Islet of Langerhans (tissue), 1 donor: ENCODE results near the gene NLRP14.

Experiments
- FAIRE-seq: peaks from one replicate; lab custom pipeline; 2011; peaks lifted over from hg19 to GRCh38; lab: Jason Lieb, UNC

NLRP14 gene, protein sequence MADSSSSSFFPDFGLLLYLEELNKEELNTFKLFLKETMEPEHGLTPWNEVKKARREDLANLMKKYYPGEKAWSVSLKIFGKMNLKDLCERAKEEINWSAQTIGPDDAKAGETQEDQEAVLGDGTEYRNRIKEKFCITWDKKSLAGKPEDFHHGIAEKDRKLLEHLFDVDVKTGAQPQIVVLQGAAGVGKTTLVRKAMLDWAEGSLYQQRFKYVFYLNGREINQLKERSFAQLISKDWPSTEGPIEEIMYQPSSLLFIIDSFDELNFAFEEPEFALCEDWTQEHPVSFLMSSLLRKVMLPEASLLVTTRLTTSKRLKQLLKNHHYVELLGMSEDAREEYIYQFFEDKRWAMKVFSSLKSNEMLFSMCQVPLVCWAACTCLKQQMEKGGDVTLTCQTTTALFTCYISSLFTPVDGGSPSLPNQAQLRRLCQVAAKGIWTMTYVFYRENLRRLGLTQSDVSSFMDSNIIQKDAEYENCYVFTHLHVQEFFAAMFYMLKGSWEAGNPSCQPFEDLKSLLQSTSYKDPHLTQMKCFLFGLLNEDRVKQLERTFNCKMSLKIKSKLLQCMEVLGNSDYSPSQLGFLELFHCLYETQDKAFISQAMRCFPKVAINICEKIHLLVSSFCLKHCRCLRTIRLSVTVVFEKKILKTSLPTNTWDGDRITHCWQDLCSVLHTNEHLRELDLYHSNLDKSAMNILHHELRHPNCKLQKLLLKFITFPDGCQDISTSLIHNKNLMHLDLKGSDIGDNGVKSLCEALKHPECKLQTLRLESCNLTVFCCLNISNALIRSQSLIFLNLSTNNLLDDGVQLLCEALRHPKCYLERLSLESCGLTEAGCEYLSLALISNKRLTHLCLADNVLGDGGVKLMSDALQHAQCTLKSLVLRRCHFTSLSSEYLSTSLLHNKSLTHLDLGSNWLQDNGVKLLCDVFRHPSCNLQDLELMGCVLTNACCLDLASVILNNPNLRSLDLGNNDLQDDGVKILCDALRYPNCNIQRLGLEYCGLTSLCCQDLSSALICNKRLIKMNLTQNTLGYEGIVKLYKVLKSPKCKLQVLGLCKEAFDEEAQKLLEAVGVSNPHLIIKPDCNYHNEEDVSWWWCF

GRCh38 chr11:7020183-7020917, at the start of gene NLRP14, which contains the start of gene ZNF214:
TSS of gene NLRP14 (plus strand) at chr11:7020479. CDS start at chr11:7038587, 18,108 bp downstream.
TSS of gene ZNF214 (minus strand) at chr11:7020346. CDS start at chr11:7002835, 17,511 bp downstream.
- no peak for FAIRE-seq

DNA sequence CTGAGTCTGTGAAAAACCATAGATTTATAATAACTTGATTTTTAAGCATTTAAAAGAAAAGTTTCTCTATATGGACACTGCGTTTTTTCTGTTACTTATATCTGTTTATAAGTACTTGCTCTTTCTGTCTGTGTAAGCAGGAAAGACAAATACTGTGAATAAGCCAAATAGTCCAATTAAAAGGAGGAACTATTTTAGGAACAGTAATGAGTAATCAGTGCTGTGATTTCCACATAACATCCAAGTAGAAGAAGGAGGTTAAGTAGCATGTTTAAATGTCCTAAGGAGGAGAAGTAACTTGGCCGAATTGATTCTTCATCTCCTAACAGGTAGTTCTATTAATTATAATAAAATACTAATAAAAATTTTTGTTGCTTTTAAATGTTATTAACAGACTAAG, 40.9 kb upstream of the NLRP14 start:
- no peak for FAIRE-seq

DNA sequence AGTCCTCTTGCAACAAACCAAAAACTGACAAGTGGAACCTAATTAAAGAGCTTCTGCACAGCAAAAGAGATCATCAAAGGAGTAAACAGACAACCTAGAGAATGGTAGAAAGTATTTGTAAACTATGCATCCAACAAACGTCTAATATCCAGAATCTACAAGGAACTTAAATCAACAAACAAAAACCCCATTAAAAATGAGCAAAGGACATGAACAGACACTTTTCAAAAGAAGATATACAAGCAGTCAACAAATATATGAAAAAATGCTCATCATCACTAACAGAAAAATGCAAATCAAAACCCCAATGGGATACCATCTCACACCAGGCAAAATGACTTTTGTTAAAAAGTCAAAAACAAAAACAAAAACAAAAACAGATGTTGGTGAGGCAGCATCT, 33.8 kb upstream of the NLRP14 start:
- no peak for FAIRE-seq

DNA sequence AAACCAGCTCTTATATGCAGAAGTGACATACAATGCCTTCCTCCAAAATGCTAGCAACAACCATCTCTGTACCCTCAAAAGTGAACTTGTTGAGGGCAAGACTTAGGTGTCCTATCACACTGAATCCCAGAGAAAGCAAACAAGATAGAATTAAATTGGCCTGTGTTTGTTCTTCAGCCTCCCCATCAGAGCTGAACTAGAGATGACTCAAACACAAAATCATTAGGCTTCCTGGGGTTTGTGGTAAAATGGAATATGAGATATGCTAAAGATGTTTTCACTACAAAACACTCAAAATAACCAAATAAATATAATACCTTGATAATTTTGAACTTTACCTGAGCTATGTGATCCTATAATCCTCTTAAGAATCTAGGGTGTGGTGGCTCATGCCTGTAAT, 31.8 kb upstream of the NLRP14 start:
- no peak for FAIRE-seq

DNA sequence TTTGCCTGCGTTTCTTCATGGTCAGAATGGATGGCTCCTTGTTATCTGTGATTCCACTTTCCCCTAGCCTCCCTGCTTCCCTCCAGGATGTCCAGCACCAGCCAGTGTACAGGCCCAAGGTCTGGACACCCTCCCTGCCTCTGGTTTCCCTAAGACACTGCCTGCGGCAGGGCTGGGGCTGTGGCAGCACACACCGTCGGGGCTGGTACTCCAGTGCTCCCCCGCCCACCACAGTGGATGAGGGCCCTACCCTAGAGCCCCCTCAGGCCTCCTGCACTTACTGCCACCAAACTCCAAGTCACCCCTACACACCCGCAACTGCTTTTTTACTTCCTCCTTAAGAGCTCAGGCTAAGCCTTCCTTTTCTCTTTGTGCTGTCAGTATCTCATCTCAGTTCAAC, 29.1 kb upstream of the NLRP14 start:
- FAIRE-seq = no peak

GRCh38 chr11:6992026-6992425, 28.3 kb upstream of the NLRP14 start:
- FAIRE-seq = no peak

DNA sequence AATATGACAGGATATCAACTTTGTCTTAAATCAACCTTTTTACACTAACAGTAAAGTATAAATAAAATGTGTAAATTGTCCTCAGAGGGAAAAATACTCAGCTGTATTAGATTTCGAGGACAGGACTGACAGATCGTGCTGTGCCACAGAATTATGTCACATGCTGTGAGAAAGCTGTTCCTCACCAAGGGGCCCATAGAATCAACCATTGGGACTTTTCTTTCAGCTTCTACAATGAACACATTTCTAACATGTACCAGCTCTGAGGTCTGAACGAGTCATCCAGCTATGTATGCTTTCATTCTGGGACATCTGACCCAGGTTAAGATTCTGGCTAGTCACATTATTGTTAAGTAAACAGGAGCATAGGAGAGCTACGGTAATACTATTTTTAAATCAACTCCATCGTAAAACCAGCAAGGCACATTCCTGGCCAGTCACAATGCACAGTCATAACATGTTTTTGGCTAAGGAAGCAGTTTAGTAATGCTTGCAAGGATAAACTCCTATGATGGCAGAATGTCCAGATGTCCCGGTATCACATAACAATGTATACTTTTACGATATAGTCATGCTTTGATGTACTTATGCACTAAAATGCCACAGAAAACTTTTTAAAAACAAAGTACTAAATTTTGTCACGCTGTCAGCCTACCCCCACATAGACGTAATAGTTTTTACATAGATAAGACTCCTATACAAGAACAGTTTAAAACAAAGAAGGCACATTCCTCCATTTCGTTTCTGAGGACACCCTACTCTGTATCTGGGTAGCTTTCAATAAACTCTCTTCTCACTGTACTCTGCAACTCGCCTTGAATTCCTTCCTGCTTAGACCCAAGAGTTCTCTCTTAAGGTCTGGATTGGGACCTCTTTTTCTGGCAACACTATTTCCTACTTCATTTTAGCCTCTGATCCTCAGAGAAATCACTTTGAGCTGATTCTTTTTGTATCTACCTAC, 27.5 kb upstream of the NLRP14 start:
- FAIRE-seq = no peak

GRCh38 chr11:6995703-6996102, 24.6 kb upstream of the NLRP14 start:
- no peak for FAIRE-seq

DNA sequence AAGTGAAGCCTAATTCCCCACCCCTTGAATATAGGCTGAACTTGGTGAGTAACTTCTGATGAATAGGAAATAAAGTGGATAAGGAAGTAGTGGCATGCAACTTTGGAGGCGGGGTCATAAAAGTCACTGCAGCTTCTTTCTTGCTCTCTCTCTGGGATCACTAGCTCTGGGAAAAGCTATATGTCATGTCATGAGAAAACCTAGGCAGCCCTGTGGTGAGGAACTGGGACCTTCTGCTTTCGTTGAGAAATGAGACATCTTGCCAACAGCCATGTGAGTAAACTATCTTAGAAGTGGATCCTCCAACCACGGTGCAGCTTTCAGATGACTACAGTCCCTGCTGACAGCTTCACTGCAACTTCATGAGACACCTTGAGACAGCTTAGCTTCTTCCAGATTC, 15.8 kb upstream of the NLRP14 start:
- FAIRE-seq = no peak

- no peak for FAIRE-seq
Observed at GRCh38 chr11:7014118-7014517, 6.2 kb upstream of the NLRP14 start.

DNA sequence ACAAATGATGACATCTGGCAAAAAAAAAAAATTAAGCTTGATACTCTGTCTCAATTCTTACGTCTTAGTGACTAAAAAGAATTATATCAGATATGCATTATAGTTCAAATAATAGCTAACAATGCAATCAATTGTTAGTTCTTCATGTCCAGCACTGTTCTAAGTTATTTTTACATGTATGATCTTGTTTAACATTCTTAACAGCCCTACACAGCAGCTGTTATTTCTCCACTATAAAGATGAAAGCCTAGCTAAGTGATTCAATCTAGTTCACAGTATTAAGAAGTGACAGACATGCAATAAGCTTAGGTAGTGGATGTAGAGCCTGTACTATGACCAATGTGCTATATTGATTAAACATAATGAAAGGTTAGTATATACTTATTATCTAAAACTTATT, 4.3 kb upstream of the NLRP14 start:
- FAIRE-seq = no peak

DNA sequence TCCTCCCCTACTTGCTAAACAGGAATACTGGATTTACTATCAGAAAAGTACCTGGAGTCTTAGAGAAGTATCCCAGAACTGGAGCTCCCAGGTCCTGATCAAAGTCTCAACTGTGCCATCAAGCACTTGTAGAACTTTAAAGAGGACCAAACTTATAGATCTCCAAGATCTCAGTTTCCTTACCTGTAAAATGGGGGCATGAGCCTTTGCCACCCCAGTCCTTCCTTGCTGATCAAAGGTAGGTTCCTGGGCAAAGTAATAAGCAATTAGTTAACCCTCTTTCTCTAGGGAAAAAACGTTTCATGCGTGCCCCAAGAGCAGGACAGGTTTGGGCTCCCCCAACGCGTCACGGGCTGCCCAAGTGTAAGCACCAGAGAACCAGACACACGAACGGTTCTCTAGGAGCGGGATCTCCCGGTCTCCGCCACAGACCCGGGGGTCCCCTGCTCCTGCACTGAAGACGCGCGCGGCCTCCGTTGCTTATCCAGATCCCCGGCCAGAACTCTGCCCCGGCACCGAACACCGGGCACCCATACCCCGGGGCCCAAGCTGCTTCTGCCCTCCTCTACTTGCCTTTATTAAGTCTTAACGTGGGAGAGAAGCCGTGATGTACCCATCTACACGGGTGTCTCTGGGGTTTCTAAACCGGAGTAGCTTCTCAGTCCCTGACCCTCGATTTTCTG, 638 bp upstream of the NLRP14 start:
- no peak for FAIRE-seq

GRCh38 chr11:7021318-7021717, 1.0 kb downstream of the NLRP14 start:
- FAIRE-seq = no peak

GRCh38 chr11:7028141-7028540, 7.9 kb downstream of the NLRP14 start:
- FAIRE-seq = no peak

DNA sequence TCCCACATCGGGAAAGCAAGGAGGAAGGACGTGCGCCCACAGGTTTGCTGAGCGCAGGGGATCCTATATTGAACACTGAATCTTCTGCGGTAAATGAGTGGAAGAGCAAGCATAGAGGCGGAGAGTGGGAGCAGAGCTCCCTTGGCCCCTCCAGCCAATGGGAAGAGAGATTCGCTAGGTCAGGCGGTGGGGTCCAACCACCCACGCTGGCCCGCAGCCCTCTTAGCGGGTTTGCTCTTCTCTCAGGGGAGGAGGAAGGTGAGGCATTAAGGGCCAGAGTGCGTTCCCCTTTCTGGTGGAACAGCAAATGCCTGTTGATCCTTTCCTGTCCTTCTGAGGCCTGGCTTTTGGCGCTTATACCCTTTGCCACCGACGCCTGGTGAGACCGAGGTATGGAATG, 10.6 kb downstream of the NLRP14 start:
- FAIRE-seq = no peak

GRCh38 chr11:7031471-7031871, 11.2 kb downstream of the NLRP14 start:
- FAIRE-seq = no peak

GRCh38 chr11:7032692-7033091, 12.4 kb downstream of the NLRP14 start:
- FAIRE-seq = no peak

DNA sequence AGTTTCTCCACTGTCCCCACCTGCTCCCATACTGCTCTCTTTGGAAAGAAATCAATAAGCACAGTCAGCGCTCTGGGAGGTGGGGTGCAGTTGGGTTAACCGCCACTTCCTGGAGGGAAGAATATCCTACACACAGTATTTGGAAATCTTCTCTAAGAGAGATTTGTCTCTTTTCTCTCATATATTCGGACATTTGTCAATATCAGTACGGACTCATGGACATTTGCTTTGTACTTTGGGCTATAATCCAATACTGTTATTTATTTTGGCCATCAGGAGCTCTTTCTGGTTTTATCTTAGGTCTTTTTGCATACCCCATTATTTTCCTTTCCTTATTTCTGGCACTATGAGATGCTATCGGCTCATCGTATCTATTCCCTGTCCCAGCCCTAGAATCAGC, 13.7 kb downstream of the NLRP14 start:
- no peak for FAIRE-seq

GRCh38 chr11:7046474-7047175, 26.3 kb downstream of the NLRP14 start:
- no peak for FAIRE-seq

- no peak for FAIRE-seq
Observed at GRCh38 chr11:7050191-7050590, 29.9 kb downstream of the NLRP14 start.
